K562 (cell line): Measurements from ENCODE around the gene ZDHHC16. TPM values are rescaled to one million over a fixed set of nuclear protein-coding genes. Genes with fewer than 3 reads are reported as not detected.

Experiments
- BCL6 ChIP-seq: fragments of 250-450 bp; sonication (Bioruptor Pico); IDR thresholded peaks from 2 replicates; pipeline ENCODE4 v1.4.0; 2020
- EP300 ChIP-seq: IDR thresholded peaks from 2 replicates; pipeline ENCODE4 v1.6.1; 2012; ENCODE audit warnings: low read length, improper control_type of control experiment
- FOXJ3 ChIP-seq: sonication (generic); formaldehyde crosslinking; IDR thresholded peaks from 2 replicates; pipeline ENCODE4 v1.4.0; 2020; ENCODE audit warnings: mild to moderate bottlenecking, missing genetic modification reagents
- MYC ChIP-seq, 2 experiments: fragments of 250-450 bp in 1 of 2; sonication (Bioruptor Pico) in 1 of 2; IDR thresholded peaks; 2 replicates each; pipeline versions ENCODE4 v1.5.1 to v1.6.1; 2012 to 2021; ENCODE audit warnings: low read depth in 2 of 2, borderline replicate concordance in 1 of 2, improper control_type of control experiment in 1 of 2, low read length in 1 of 2, mild to moderate bottlenecking in 1 of 2, moderate library complexity in 1 of 2
- PHF20 ChIP-seq: fragments of 450-650 bp; IDR thresholded peaks from 2 replicates; pipeline ENCODE4 v1.6.1; 2018; ENCODE audit not compliant: partially characterized antibody
- POLR2AphosphoS5 ChIP-seq: IDR thresholded peaks from 2 replicates; pipeline ENCODE4 v1.6.1; 2011; ENCODE audit warnings: mild to moderate bottlenecking, low read depth, low read length, moderate library complexity; ENCODE audit not compliant: control insufficient read depth, insufficient read depth
- STAT5A ChIP-seq: IDR thresholded peaks from 2 replicates; pipeline ENCODE4 v1.6.1; 2012; ENCODE audit warnings: low read length, inconsistent platforms, borderline replicate concordance
- ZNF134 ChIP-seq: fragments of 250-450 bp; sonication (Bioruptor Pico); conservative IDR thresholded peaks from 2 replicates; pipeline ENCODE4 v1.4.0; 2020
- ZNF197 ChIP-seq: fragments of 200-800 bp; sonication (Bioruptor generic); IDR thresholded peaks from 2 replicates; pipeline ENCODE4 v1.6.1; 2016; ENCODE audit warnings: low read depth, missing genetic modification characterization, missing compliant biosample characterization
- ZNF239 ChIP-seq: fragments of 250-450 bp; sonication (Bioruptor Pico); IDR thresholded peaks from 2 replicates; pipeline ENCODE4 v1.4.0; 2020; ENCODE audit warnings: mild to moderate bottlenecking
- ZSCAN32 ChIP-seq: fragments of 450-650 bp; formaldehyde crosslinking; IDR thresholded peaks from 2 replicates; pipeline ENCODE4 v1.4.0; 2020; ENCODE audit warnings: mild to moderate bottlenecking, moderate library complexity
- polyA plus RNA-seq, 8 experiments: library from polyadenylated mRNA; depleted of rRNA in 4 of 8; stranded (reverse) in 5 of 8; unstranded in 3 of 8; fragments of >200 nt; fragmentation: Nextera tagmentation in 2 of 8; fragmentation: Illumina TruSeq in 1 of 8; extraction: Ambion mirVana in 2 of 8; extraction: Trizol in 1 of 8; gene quantifications; 2 replicates each; pipeline versions ENCODE4 v1.2.1 to v1.2.3, GENCODE V29; 2011 to 2014; ENCODE audit warnings: inconsistent platforms in 1 of 8, missing spikeins in 1 of 8
- total RNA-seq, 7 experiments: library from RNA; depleted of rRNA in 6 of 7; stranded (reverse); fragments of >200 nt in 6 of 7; fragmentation: Illumina TruSeq in 2 of 7; extraction: Trizol in 2 of 7; gene quantifications; 2 replicates each; pipeline versions ENCODE4 v1.2.1 to v1.2.3, GENCODE V29; 2011 to 2021; ENCODE audit warnings: low replicate concordance in 1 of 7
- TF ChIP-seq, protein P1 (sequence below): IDR thresholded peaks from 3 replicates; pipeline ENCODE4 v1.6.1; 2011; ENCODE audit warnings: borderline replicate concordance, mild to moderate bottlenecking, moderate library complexity; ENCODE audit not compliant: insufficient read length; ENCODE audit errors: extremely low read depth
- TF ChIP-seq, protein P2 (sequence below): fragments of 250-450 bp; sonication (Bioruptor Pico); IDR thresholded peaks from 2 replicates; pipeline ENCODE4 v1.5.0; 2021
- TF ChIP-seq, protein P3 (sequence below): sonication (generic); formaldehyde crosslinking; IDR thresholded peaks from 2 replicates; pipeline ENCODE4 v1.8.0; 2022; ENCODE audit warnings: mild to moderate bottlenecking, missing genetic modification reagents
- TF ChIP-seq, protein P4 (sequence below), 2 experiments: fragments of 450-650 bp in 1 of 2; sonication (generic) in 1 of 2; formaldehyde crosslinking in 1 of 2; IDR thresholded peaks in 1 of 2; conservative IDR thresholded peaks in 1 of 2; 2 replicates each; pipeline versions ENCODE4 v1.6.1 to v1.8.1; 2016 to 2023; ENCODE audit warnings: mild to moderate bottlenecking in 2 of 2, moderate library complexity in 2 of 2, inconsistent platforms in 1 of 2, missing genetic modification reagents in 1 of 2
- TF ChIP-seq, protein P5 (sequence below): sonication (generic); formaldehyde crosslinking; IDR thresholded peaks from 2 replicates; pipeline ENCODE4 v1.8.1; 2023; ENCODE audit warnings: missing genetic modification reagents, mild to moderate bottlenecking, borderline replicate concordance

Gene ZDHHC16
- total and polyA plus RNA-seq, 9 of the 15 experiments (the other 6 are each of a cell fraction or from before 2014, with no cell fraction given) = 12.5 to 33.8 (median 21.3) TPM

DNA sequence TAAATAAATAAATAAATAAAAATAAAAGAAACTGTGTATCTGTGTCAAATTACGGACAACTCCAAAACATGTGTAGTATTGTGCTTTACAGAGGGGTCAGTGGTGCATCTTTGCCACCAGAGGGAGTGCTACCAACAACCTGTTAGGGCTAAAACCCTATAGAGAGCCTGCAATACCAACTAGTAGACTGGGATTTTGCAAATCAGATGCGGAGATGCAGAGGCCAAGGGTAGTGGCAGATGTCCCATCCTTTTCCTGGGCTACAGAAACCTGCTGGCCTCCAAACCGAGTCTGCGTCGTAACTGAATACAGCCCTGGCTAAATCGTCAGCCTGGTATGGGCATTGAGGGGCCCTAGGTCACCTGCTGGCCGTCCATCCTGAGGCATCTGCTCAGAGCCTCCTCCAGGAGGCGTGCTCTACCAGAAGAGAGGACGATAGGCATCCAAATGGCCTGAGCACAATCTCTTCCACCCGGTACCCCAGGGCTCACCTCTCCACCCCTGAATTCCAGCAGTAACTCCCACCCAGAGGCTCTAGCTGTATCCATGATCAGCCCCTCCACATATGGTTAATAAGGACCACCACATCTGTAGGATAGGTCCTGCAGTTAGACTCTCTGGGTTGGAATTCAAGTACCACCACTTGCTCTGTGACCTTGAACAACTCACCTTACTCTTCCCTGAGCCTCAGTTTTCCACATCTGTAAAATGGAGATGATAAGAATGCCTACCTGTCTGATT lies 38.6 kb upstream of the ZDHHC16 start (continued):
- TF ChIP-seq, protein P1, sequence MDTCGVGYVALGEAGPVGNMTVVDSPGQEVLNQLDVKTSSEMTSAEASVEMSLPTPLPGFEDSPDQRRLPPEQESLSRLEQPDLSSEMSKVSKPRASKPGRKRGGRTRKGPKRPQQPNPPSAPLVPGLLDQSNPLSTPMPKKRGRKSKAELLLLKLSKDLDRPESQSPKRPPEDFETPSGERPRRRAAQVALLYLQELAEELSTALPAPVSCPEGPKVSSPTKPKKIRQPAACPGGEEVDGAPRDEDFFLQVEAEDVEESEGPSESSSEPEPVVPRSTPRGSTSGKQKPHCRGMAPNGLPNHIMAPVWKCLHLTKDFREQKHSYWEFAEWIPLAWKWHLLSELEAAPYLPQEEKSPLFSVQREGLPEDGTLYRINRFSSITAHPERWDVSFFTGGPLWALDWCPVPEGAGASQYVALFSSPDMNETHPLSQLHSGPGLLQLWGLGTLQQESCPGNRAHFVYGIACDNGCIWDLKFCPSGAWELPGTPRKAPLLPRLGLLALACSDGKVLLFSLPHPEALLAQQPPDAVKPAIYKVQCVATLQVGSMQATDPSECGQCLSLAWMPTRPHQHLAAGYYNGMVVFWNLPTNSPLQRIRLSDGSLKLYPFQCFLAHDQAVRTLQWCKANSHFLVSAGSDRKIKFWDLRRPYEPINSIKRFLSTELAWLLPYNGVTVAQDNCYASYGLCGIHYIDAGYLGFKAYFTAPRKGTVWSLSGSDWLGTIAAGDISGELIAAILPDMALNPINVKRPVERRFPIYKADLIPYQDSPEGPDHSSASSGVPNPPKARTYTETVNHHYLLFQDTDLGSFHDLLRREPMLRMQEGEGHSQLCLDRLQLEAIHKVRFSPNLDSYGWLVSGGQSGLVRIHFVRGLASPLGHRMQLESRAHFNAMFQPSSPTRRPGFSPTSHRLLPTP = no peak
- peak; percentile 53 for TF ChIP-seq PHF20
- no peak for TF ChIP-seq BCL6 (CRISPR knock-in tag)
- TF ChIP-seq, protein P2, sequence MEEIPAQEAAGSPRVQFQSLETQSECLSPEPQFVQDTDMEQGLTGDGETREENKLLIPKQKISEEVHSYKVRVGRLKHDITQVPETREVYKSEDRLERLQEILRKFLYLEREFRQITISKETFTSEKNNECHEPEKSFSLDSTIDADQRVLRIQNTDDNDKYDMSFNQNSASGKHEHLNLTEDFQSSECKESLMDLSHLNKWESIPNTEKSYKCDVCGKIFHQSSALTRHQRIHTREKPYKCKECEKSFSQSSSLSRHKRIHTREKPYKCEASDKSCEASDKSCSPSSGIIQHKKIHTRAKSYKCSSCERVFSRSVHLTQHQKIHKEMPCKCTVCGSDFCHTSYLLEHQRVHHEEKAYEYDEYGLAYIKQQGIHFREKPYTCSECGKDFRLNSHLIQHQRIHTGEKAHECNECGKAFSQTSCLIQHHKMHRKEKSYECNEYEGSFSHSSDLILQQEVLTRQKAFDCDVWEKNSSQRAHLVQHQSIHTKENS (CRISPR knock-in tag) = no peak
- no peak for TF ChIP-seq STAT5A
- no peak for TF ChIP-seq FOXJ3
- TF ChIP-seq, protein P3, sequence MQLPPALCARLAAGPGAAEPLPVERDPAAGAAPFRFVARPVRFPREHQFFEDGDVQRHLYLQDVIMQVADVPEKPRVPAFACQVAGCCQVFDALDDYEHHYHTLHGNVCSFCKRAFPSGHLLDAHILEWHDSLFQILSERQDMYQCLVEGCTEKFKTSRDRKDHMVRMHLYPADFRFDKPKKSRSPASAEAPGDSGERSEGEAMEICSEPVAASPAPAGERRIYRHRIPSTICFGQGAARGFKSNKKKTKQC (CRISPR knock-in tag) = no peak
- no peak; the same call in 1 of the 2 replicates for TF ChIP-seq MYC (IDR thresholded peaks at IDR 0.05; ENCODE audit: low read depth, low read length)
- no peak for TF ChIP-seq MYC (CRISPR knock-in tag; IDR thresholded peaks at IDR 0.05; ENCODE audit: borderline replicate concordance, low read depth)
- no peak for TF ChIP-seq EP300
- TF ChIP-seq, protein P4, sequence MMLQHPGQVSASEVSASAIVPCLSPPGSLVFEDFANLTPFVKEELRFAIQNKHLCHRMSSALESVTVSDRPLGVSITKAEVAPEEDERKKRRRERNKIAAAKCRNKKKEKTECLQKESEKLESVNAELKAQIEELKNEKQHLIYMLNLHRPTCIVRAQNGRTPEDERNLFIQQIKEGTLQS (IDR thresholded peaks at IDR 0.05) = no peak
- TF ChIP-seq, protein P4 (CRISPR knock-in tag; conservative IDR thresholded peaks at IDR 0.05) = no peak
- TF ChIP-seq POLR2AphosphoS5 = no peak
- TF ChIP-seq ZNF239 = no peak
- TF ChIP-seq ZNF134 = no peak
- no peak for TF ChIP-seq ZSCAN32
- TF ChIP-seq, protein P5, sequence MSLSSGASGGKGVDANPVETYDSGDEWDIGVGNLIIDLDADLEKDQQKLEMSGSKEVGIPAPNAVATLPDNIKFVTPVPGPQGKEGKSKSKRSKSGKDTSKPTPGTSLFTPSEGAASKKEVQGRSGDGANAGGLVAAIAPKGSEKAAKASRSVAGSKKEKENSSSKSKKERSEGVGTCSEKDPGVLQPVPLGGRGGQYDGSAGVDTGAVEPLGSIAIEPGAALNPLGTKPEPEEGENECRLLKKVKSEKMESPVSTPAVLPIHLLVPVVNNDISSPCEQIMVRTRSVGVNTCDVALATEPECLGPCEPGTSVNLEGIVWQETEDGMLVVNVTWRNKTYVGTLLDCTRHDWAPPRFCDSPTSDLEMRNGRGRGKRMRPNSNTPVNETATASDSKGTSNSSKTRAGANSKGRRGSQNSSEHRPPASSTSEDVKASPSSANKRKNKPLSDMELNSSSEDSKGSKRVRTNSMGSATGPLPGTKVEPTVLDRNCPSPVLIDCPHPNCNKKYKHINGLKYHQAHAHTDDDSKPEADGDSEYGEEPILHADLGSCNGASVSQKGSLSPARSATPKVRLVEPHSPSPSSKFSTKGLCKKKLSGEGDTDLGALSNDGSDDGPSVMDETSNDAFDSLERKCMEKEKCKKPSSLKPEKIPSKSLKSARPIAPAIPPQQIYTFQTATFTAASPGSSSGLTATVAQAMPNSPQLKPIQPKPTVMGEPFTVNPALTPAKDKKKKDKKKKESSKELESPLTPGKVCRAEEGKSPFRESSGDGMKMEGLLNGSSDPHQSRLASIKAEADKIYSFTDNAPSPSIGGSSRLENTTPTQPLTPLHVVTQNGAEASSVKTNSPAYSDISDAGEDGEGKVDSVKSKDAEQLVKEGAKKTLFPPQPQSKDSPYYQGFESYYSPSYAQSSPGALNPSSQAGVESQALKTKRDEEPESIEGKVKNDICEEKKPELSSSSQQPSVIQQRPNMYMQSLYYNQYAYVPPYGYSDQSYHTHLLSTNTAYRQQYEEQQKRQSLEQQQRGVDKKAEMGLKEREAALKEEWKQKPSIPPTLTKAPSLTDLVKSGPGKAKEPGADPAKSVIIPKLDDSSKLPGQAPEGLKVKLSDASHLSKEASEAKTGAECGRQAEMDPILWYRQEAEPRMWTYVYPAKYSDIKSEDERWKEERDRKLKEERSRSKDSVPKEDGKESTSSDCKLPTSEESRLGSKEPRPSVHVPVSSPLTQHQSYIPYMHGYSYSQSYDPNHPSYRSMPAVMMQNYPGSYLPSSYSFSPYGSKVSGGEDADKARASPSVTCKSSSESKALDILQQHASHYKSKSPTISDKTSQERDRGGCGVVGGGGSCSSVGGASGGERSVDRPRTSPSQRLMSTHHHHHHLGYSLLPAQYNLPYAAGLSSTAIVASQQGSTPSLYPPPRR (CRISPR knock-in tag) = no peak
- no peak for TF ChIP-seq ZNF197
